Endothelial cell of umbilical vein (primary cell): ENCODE results near the gene ABCG4. TPM values are rescaled to one million over a fixed set of nuclear protein-coding genes. Genes with fewer than 3 reads are reported as not detected.

Experiments used
- BruUV-seq: library from RNA; stranded (reverse); fragments of 400-500 nt; replicated peaks from 2 replicates; lab custom pipeline; 2021; lab: Mats Ljungman, UMichigan
- CTCF ChIA-PET: fragments of 300-600, 350-600 bp; sonication (Branson Sonifier 250); formaldehyde crosslinking; loops from one replicate; lab custom pipeline; 2021; ENCODE audit warnings: antibody characterized with exemption, inconsistent platforms; lab: Charles Lee
- POLR2A ChIA-PET: fragments of 300-600, 350-600 bp; sonication (Branson Sonifier 250); formaldehyde crosslinking; loops from one replicate; lab custom pipeline; 2021; ENCODE audit warnings: antibody characterized with exemption, inconsistent platforms; lab: Charles Lee
- DNase-seq: peaks from one replicate; pipeline ENCODE4 v3.0.0-alpha.2; 2011; ENCODE audit warnings: low read depth, low spot score
- FAIRE-seq: peaks from 2 replicates; lab custom pipeline; 2011; peaks lifted over from hg19 to GRCh38; lab: Jason Lieb, UNC
- H2AFZ ChIP-seq: 2 replicates; pipeline ENCODE4 v1.6.0; 2012; ENCODE audit warnings: low read depth, low read length, control low read depth, inconsistent platforms
- H3K27ac ChIP-seq: 2 replicates; pipeline ENCODE4 v1.5.1; 2011; ENCODE audit warnings: low read depth, mild to moderate bottlenecking, control low read depth, low read length, moderate library complexity; ENCODE audit not compliant: insufficient read depth
- H3K27me3 ChIP-seq, 2 experiments: 2 replicates each; pipeline versions ENCODE4 v1.6.0 to v1.6.1; 2011; ENCODE audit warnings: low read length in 2 of 2, mixed read lengths in 1 of 2; ENCODE audit not compliant: control insufficient read depth in 2 of 2, insufficient read depth in 2 of 2
- H3K36me3 ChIP-seq, 2 experiments: 2 replicates in 1 of 2; 3 replicates in 1 of 2; pipeline ENCODE4 v1.5.1; 2011; ENCODE audit warnings: low read length in 2 of 2, mild to moderate bottlenecking in 1 of 2, moderate library complexity in 1 of 2; ENCODE audit not compliant: control insufficient read depth in 2 of 2, insufficient read depth in 2 of 2; ENCODE audit errors: extremely low read depth in 1 of 2
- H3K4me1 ChIP-seq: 3 replicates; pipeline ENCODE4 v1.5.1; 2011; ENCODE audit warnings: mild to moderate bottlenecking, low read length; ENCODE audit not compliant: control insufficient read depth, insufficient read depth; ENCODE audit errors: extremely low read depth
- H3K4me2 ChIP-seq: 2 replicates; pipeline ENCODE4 v1.6.1; 2011; ENCODE audit warnings: low read length, control low read depth, mixed read lengths; ENCODE audit not compliant: insufficient read depth
- H3K4me3 ChIP-seq, 3 experiments: fragments of 200-600 bp in 1 of 3; sonication (generic), shearing (Covaris generic) in 1 of 3; replicated peaks in 1 of 3; 2 replicates each; pipeline ENCODE4 v1.5.1; 2011 to 2016; ENCODE audit warnings: control low read depth in 3 of 3, low read length in 3 of 3, mild to moderate bottlenecking in 2 of 3, inconsistent platforms in 1 of 3, low read depth in 1 of 3, moderate library complexity in 1 of 3; ENCODE audit not compliant: insufficient read depth in 1 of 3
- H3K79me2 ChIP-seq: 2 replicates; pipeline ENCODE4 v1.6.0; 2012; ENCODE audit warnings: low read length, inconsistent platforms; ENCODE audit not compliant: control insufficient read depth, insufficient read depth
- H3K9ac ChIP-seq: replicated peaks from 2 replicates; pipeline ENCODE3; 2011; ENCODE audit warnings: low read length, control low read depth; ENCODE audit not compliant: insufficient read depth; ENCODE audit errors: extremely low read depth
- H3K9me1 ChIP-seq: replicated peaks from 3 replicates; pipeline ENCODE4 v1.6.0; 2011; ENCODE audit warnings: mild to moderate bottlenecking, low read length; ENCODE audit not compliant: control insufficient read depth, insufficient read depth; ENCODE audit errors: extremely low read depth
- H3K9me3 ChIP-seq: replicated peaks from 2 replicates; pipeline ENCODE4 v1.5.1; 2012; ENCODE audit warnings: low read length, inconsistent platforms; ENCODE audit not compliant: control insufficient read depth, insufficient read depth
- H4K20me1 ChIP-seq: replicated peaks from 2 replicates; pipeline ENCODE3; 2011; ENCODE audit warnings: mild to moderate bottlenecking, low read length; ENCODE audit not compliant: control insufficient read depth, insufficient read depth; ENCODE audit errors: extremely low read depth
- EZH2 ChIP-seq: IDR thresholded peaks from 2 replicates; pipeline ENCODE4 v1.6.1; 2012; ENCODE audit warnings: borderline replicate concordance, low read depth, mild to moderate bottlenecking, moderate library complexity, low read length, inconsistent platforms; ENCODE audit not compliant: severe bottlenecking
- FOS ChIP-seq: IDR thresholded peaks from 2 replicates; pipeline ENCODE4 v1.6.1; 2011; ENCODE audit warnings: mild to moderate bottlenecking, low read length, moderate library complexity, borderline replicate concordance; ENCODE audit not compliant: insufficient read depth
- GATA2 ChIP-seq: IDR thresholded peaks from 2 replicates; pipeline ENCODE4 v1.7.0; 2011; ENCODE audit warnings: low read depth, mild to moderate bottlenecking, moderate library complexity, mixed read lengths, low read length; ENCODE audit not compliant: insufficient read length, insufficient read depth
- JUN ChIP-seq: IDR thresholded peaks from 2 replicates; pipeline ENCODE4 v1.6.1; 2011; ENCODE audit warnings: borderline replicate concordance, low read depth; ENCODE audit not compliant: insufficient read length, insufficient read depth
- MYC ChIP-seq: IDR thresholded peaks from one replicate; pipeline ENCODE4 v1.6.1; 2011; ENCODE audit warnings: mild to moderate bottlenecking, low read depth, low read length
- POLR2A ChIP-seq: IDR thresholded peaks from 2 replicates; pipeline ENCODE4 v1.6.1; 2012; ENCODE audit warnings: low read depth, mild to moderate bottlenecking, control low read depth, low read length
- dilution Hi-C: fragments of 300-500 bp; cut with MboI; formaldehyde crosslinking; loops from one replicate; pipeline ENCODE4 v1.15.0; 2019; ENCODE audit warnings: low sequenced_read_pairs; ENCODE audit not compliant: extremely low pct_ligation_motif_present
- intact Hi-C: fragments of 100-400 bp; cut with micrococcal nuclease; formaldehyde crosslinking; loops from one replicate; pipeline ENCODE4 v1.10.0; 2022
- polyA plus RNA-seq, 4 experiments: library from polyadenylated mRNA; depleted of rRNA in 3 of 4; stranded (reverse) in 3 of 4; unstranded in 1 of 4; fragments of >200 nt; gene quantifications; 2 replicates each; pipeline versions ENCODE4 v1.2.1 to v1.2.3, GENCODE V29; 2011 to 2012; ENCODE audit warnings: missing spikeins in 1 of 4
- total RNA-seq: library from RNA; stranded (reverse); gene quantifications from 2 replicates; pipeline ENCODE4 v1.2.3, GENCODE V29; 2021
- TF ChIP-seq, protein P1 (sequence below), 2 donors: IDR thresholded peaks; 1 replicate in 1 of 2; 2 replicates in 1 of 2; pipeline ENCODE4 v1.5.1; 2011; ENCODE audit warnings: low read length in 2 of 2, mild to moderate bottlenecking in 2 of 2, moderate library complexity in 2 of 2, control low read depth in 1 of 2, inconsistent platforms in 1 of 2, low read depth in 1 of 2; ENCODE audit not compliant: insufficient read depth in 1 of 2; ENCODE audit errors: extremely low read depth in 1 of 2
- TF ChIP-seq, protein P2 (sequence below): IDR thresholded peaks from 2 replicates; pipeline ENCODE4 v1.6.1; 2011; ENCODE audit not compliant: insufficient read depth, insufficient read length

The ABCG4 gene
- total and polyA plus RNA-seq, 2 donors (not counting 3 experiments of a cell fraction or from before 2014, with no cell fraction given): 1.0 to 1.7 TPM

DNA sequence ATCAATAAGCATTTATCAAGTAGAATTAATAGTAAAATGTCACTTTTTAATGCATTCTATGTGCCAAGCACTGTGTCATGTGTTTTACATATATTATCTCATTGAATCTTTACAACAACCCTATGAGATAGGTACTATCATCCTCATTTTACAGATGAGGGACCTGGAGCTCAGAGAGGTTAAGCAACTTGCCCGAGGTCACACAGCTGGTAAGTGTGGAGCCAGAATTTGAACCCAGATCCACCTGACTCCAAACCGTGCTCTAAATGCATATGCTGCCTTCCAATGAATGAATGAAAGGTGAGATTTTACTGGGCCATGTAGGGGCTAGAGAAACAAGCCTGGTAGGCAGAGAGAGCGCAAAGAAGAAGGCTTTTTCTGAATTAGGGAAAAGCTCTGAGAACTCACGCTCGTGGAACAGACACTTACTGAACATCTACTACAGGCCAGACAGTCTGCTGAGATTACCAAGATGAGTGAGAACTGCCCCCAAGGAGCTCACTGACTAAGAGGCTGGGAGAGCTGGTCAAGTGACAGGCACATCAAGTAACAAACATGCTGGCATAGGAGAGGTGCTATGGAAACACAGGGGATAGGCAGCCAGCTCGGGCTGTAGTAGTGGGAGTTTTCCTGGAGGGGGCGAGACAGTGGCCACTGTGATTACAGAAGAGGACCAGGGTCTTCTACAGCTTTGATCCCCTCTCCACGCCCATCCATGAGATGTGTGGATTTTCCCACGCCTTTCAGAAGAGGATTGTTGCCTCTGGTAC, 4.4 kb downstream of the ABCG4 start:
- dilution Hi-C loops (no loop called here), intact Hi-C loops (loop anchor here (10.0 kb wide), 1 partner anchor 312 kb away; no protein-coding TSS in a partner anchor)
- H3K9ac ChIP-seq: no peak overlapping the region
- no TSS peak for BruUV-seq
- FAIRE-seq: no peak
- no peaks in the 10 kb centered on the region for H4K20me1 ChIP-seq
- no peak overlapping the region for H3K4me3 ChIP-seq
- no peaks in the 10 kb centered on the region for H3K9me1 ChIP-seq
- H2AFZ ChIP-seq: no peak overlapping the region
- H3K4me1 ChIP-seq: peaks cover 4% of the 10 kb centered on the region
- TF ChIP-seq GATA2 (no peak), MYC (no peak), JUN (no peak), FOS (no peak), POLR2A (no peak), EZH2 (no peak)
- TF ChIP-seq, protein P1, sequence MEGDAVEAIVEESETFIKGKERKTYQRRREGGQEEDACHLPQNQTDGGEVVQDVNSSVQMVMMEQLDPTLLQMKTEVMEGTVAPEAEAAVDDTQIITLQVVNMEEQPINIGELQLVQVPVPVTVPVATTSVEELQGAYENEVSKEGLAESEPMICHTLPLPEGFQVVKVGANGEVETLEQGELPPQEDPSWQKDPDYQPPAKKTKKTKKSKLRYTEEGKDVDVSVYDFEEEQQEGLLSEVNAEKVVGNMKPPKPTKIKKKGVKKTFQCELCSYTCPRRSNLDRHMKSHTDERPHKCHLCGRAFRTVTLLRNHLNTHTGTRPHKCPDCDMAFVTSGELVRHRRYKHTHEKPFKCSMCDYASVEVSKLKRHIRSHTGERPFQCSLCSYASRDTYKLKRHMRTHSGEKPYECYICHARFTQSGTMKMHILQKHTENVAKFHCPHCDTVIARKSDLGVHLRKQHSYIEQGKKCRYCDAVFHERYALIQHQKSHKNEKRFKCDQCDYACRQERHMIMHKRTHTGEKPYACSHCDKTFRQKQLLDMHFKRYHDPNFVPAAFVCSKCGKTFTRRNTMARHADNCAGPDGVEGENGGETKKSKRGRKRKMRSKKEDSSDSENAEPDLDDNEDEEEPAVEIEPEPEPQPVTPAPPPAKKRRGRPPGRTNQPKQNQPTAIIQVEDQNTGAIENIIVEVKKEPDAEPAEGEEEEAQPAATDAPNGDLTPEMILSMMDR (IDR thresholded peaks at IDR 0.05; ENCODE audit: extremely low read depth in 1 of 2, insufficient read depth in 1 of 2, low read depth in 1 of 2, low read length in 2 of 2): no peak
- TF ChIP-seq, protein P2, sequence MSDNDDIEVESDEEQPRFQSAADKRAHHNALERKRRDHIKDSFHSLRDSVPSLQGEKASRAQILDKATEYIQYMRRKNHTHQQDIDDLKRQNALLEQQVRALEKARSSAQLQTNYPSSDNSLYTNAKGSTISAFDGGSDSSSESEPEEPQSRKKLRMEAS: no peak
- no peaks in the 10 kb centered on the region for H3K79me2 ChIP-seq
- no peaks in the 10 kb centered on the region for H3K36me3 ChIP-seq
- DNase-seq: no peak
- POLR2A ChIA-PET: no interaction called here
- H3K9me3 ChIP-seq: no peaks in the 10 kb centered on the region
- H3K27ac ChIP-seq: no peak overlapping the region
- no peaks in the 10 kb centered on the region for H3K27me3 ChIP-seq
- CTCF ChIA-PET: interaction anchor here (0.9 to 1.8 kb wide), 6 partner anchors 8 to 41 kb away, joined by 3 to 10 read pairs (median 6); partner anchors contain the start of gene NLRX1
- no peak overlapping the region for H3K4me2 ChIP-seq
